ENCODE results near the gene NXPH2.

- TF ChIP-seq POLR2AphosphoS5 (IDR thresholded peaks at IDR 0.05; ENCODE audit: low read depth, low read length) (no peak), FOXP2 (optimal IDR thresholded peaks at IDR 0.05; ENCODE audit: borderline replicate concordance, extremely low read depth, extremely low read length, insufficient read depth) (no peak), REST (IDR thresholded peaks at IDR 0.05; ENCODE audit: insufficient read depth in 1 of 2, low read depth in 2 of 2, low read length in 2 of 2) (no peak), TAF1 (IDR thresholded peaks at IDR 0.05; ENCODE audit: borderline replicate concordance, insufficient read depth, low read length) (no peak)
Measured at GRCh38 chr2:138637061-138637460, 143.1 kb downstream of the NXPH2 start.

Measured in PFSK-1 (cell line).